Measurements from ENCODE around the gene CRLF3.
A peak's percentile ranks its signal among the peaks of the same experiment; 100 is the strongest.

Gene CRLF3

DNA sequence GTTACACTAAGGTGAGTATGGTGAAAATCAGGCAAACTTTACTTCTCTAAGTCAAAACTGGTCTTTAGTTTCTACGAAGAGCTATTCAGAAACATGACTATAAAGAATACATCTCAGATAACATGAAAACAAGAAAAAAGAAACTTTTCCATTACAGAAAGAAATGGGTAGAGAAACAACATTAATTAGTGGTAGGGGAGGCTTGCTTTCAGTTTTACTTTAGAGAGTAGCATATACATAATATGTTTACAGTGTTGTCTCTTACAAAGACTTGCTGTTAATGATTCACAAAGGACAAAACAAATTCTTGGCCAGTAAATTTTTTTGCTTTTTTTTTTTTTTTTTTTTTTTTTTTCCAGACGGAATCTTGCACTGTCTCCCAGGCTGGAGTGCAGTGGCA is 34.2 kb downstream of the CRLF3 start:
- no peaks in the 10 kb centered on the region for H4K20me1 ChIP-seq (ENCODE audit: low read depth, low read length)
- H3F3A ChIP-seq (ENCODE audit: insufficient read depth), result peaks cover 71% of the 10 kb centered on the region
- H2AFZ ChIP-seq (ENCODE audit: low read depth, low read length, severe bottlenecking), result no peak overlapping the region
- H3K4me2 ChIP-seq (ENCODE audit: low read depth, low read length, poor library complexity, severe bottlenecking), result no peak overlapping the region
- no peaks in the 10 kb centered on the region for H3K79me2 ChIP-seq (ENCODE audit: insufficient read depth, low read length)
- no peaks in the 10 kb centered on the region for H3K27me3 ChIP-seq (ENCODE audit: low read length)
- TF ChIP-seq EZH2phosphoT487 (conservative IDR thresholded peaks at IDR 0.05; ENCODE audit: low read length), result no peak
- TF ChIP-seq, protein P1, sequence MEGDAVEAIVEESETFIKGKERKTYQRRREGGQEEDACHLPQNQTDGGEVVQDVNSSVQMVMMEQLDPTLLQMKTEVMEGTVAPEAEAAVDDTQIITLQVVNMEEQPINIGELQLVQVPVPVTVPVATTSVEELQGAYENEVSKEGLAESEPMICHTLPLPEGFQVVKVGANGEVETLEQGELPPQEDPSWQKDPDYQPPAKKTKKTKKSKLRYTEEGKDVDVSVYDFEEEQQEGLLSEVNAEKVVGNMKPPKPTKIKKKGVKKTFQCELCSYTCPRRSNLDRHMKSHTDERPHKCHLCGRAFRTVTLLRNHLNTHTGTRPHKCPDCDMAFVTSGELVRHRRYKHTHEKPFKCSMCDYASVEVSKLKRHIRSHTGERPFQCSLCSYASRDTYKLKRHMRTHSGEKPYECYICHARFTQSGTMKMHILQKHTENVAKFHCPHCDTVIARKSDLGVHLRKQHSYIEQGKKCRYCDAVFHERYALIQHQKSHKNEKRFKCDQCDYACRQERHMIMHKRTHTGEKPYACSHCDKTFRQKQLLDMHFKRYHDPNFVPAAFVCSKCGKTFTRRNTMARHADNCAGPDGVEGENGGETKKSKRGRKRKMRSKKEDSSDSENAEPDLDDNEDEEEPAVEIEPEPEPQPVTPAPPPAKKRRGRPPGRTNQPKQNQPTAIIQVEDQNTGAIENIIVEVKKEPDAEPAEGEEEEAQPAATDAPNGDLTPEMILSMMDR (IDR thresholded peaks at IDR 0.05; ENCODE audit: insufficient read depth, low read length, poor library complexity, severe bottlenecking), result no peak
- no peaks in the 10 kb centered on the region for H3K9me2 ChIP-seq (replicated peaks; ENCODE audit: insufficient read depth, low read length)
- H3K27ac ChIP-seq (ENCODE audit: low read depth, low read length), result no peak overlapping the region
- no peaks in the 10 kb centered on the region for H3K9me3 ChIP-seq (ENCODE audit: insufficient read depth, low read length)
- H3K9ac ChIP-seq (ENCODE audit: low read length), result no peak overlapping the region
- no peak overlapping the region for H3K4me3 ChIP-seq (ENCODE audit: insufficient read depth, low read length, poor library complexity, severe bottlenecking)
- H3K36me3 ChIP-seq (ENCODE audit: low read length), result peaks cover 36% of the 10 kb centered on the region

DNA sequence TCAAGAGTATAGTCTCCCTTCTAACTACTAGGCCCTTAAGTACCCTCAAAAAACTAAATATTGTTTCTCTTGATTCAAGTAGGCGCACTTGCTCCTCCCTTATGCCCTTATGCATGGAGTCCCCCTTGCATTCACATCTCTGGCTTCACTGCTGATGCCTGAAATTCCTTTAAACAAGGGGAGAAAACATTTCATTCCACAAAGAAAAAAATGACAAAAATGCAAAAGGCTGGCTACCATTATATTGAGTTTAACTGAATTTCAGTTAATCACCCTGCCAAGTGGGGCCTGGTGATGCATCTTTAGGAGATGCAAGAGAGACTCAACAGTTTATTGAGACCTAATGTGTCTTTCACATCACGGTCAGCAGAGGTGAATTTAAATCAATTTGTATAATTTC is 35.6 kb downstream of the CRLF3 start:
- no peaks in the 10 kb centered on the region for H4K20me1 ChIP-seq (ENCODE audit: low read depth, low read length)
- no peak overlapping the region for H3K4me3 ChIP-seq (ENCODE audit: insufficient read depth, low read length, poor library complexity, severe bottlenecking)
- no peak overlapping the region for H3K27ac ChIP-seq (ENCODE audit: low read depth, low read length)
- H3K36me3 ChIP-seq (ENCODE audit: low read length), result peaks cover 31% of the 10 kb centered on the region
- TF ChIP-seq EZH2phosphoT487 (conservative IDR thresholded peaks at IDR 0.05; ENCODE audit: low read length), result no peak
- TF ChIP-seq, protein P1 (IDR thresholded peaks at IDR 0.05; ENCODE audit: insufficient read depth, low read length, poor library complexity, severe bottlenecking), result no peak
- no peaks in the 10 kb centered on the region for H3K79me2 ChIP-seq (ENCODE audit: insufficient read depth, low read length)
- H3K9me2 ChIP-seq (replicated peaks; ENCODE audit: insufficient read depth, low read length), result no peaks in the 10 kb centered on the region
- H2AFZ ChIP-seq (ENCODE audit: low read depth, low read length, severe bottlenecking), result no peak overlapping the region
- no peak overlapping the region for H3K9ac ChIP-seq (ENCODE audit: low read length)
- peaks cover 69% of the 10 kb centered on the region for H3F3A ChIP-seq (ENCODE audit: insufficient read depth)
- no peaks in the 10 kb centered on the region for H3K27me3 ChIP-seq (ENCODE audit: low read length)
- H3K9me3 ChIP-seq (ENCODE audit: insufficient read depth, low read length), result no peaks in the 10 kb centered on the region
- no peak overlapping the region for H3K4me2 ChIP-seq (ENCODE audit: low read depth, low read length, poor library complexity, severe bottlenecking)

DNA sequence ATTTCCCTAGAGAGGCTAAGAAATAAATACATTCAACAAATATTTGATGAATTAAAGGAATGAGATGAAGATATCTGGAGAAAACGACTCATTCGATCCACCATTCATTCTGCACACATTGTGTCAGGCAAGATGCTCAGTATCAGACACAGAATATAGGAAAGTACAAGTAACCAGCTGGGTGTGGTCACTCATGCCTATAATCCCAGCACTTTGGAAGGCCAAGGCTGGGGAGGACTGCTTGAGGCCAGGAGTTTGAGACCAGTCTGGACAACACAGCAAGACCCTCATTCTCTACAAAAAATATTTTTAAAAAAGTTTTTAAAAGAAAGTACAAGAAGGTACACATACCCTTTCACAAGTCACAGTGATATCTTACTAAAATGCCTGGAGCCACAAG is 42.3 kb downstream of the CRLF3 start:
- peaks cover 28% of the 10 kb centered on the region; the same call in 1 of the 2 replicates for H3K36me3 ChIP-seq (ENCODE audit: low read length)
- peaks cover 58% of the 10 kb centered on the region for H3F3A ChIP-seq (ENCODE audit: insufficient read depth)
- no peak overlapping the region for H3K9ac ChIP-seq (ENCODE audit: low read length)
- no peaks in the 10 kb centered on the region for H3K27me3 ChIP-seq (ENCODE audit: low read length)
- no peak for TF ChIP-seq EZH2phosphoT487 (conservative IDR thresholded peaks at IDR 0.05; ENCODE audit: low read length)
- TF ChIP-seq, protein P1 (IDR thresholded peaks at IDR 0.05; ENCODE audit: insufficient read depth, low read length, poor library complexity, severe bottlenecking), result no peak
- peak overlapping the region; percentile 12; the same call in 1 of the 2 replicates for H3K27ac ChIP-seq (ENCODE audit: low read depth, low read length)
- H4K20me1 ChIP-seq (ENCODE audit: low read depth, low read length), result 0 out of 2 replicates have a peak, but pooled peaks cover 6% of the 10 kb centered on the region
- H3K79me2 ChIP-seq (ENCODE audit: insufficient read depth, low read length), result no peaks in the 10 kb centered on the region
- H3K9me3 ChIP-seq (ENCODE audit: insufficient read depth, low read length), result no peaks in the 10 kb centered on the region
- H3K4me2 ChIP-seq (ENCODE audit: low read depth, low read length, poor library complexity, severe bottlenecking), result no peak overlapping the region
- no peak overlapping the region for H2AFZ ChIP-seq (ENCODE audit: low read depth, low read length, severe bottlenecking)
- H3K9me2 ChIP-seq (replicated peaks; ENCODE audit: insufficient read depth, low read length), result no peaks in the 10 kb centered on the region
- H3K4me3 ChIP-seq (ENCODE audit: insufficient read depth, low read length, poor library complexity, severe bottlenecking), result no peak overlapping the region
